HEK293 (cell line): Measurements from ENCODE around the gene KPNA2.

ENCODE experiments used
- CTCF ChIA-PET: fragments of 350-600 bp; formaldehyde crosslinking; extraction: SDS; loops from one replicate; lab custom pipeline; 2021; ENCODE audit warnings: antibody characterized with exemption; lab: Yijun Ruan, JAX
- POLR2A ChIA-PET: fragments of 300-600 bp; formaldehyde crosslinking; extraction: SDS; loops from one replicate; lab custom pipeline; 2020; ENCODE audit warnings: antibody characterized with exemption, inconsistent platforms; lab: Yijun Ruan, JAX
- H3K27ac ChIP-seq: fragments of 200-500 bp; sonication (Bioruptor generic); 2 replicates; pipeline ENCODE4 v1.5.1; 2014; ENCODE audit warnings: low read depth, low read length, control low read depth, inconsistent platforms; ENCODE audit errors: extremely low read depth
- H3K36me3 ChIP-seq, 2 experiments: fragments of 200-500 bp in 1 of 2; sonication (Bioruptor generic) in 1 of 2; 1 replicate in 1 of 2; 2 replicates in 1 of 2; pipeline ENCODE4 v1.5.1; 2014 to 2017; ENCODE audit warnings: inconsistent platforms in 2 of 2, low read length in 2 of 2; ENCODE audit not compliant: control insufficient read depth in 2 of 2, insufficient read depth in 1 of 2
- H3K4me1 ChIP-seq: fragments of 200-500 bp; sonication (Bioruptor generic); 2 replicates; pipeline ENCODE4 v1.5.1; 2014; ENCODE audit warnings: mild to moderate bottlenecking, low read length, inconsistent platforms; ENCODE audit not compliant: control insufficient read depth, insufficient read depth
- H3K4me3 ChIP-seq: 2 replicates; pipeline ENCODE4 v1.5.1; 2011; ENCODE audit warnings: low read depth, mild to moderate bottlenecking, control low read depth, low read length, moderate library complexity
- H3K9me3 ChIP-seq: fragments of 200-500 bp; sonication (Bioruptor generic); 2 replicates; pipeline ENCODE4 v1.5.1; 2014; ENCODE audit warnings: low read depth, low read length, inconsistent platforms; ENCODE audit not compliant: control insufficient read depth, insufficient read depth
- EGR2 ChIP-seq: fragments of 450-650 bp; formaldehyde crosslinking; IDR thresholded peaks from 2 replicates; pipeline ENCODE4 v1.5.1; 2016; ENCODE audit warnings: low read depth, missing biosample characterization, missing genetic modification characterization
- KLF1 ChIP-seq: fragments of 450-650 bp; formaldehyde crosslinking; IDR thresholded peaks from 2 replicates; pipeline ENCODE4 v1.5.1; 2016; ENCODE audit warnings: missing biosample characterization, missing genetic modification characterization
- KLF8 ChIP-seq: fragments of 450-650 bp; formaldehyde crosslinking; IDR thresholded peaks from 2 replicates; pipeline ENCODE4 v1.5.1; 2016; ENCODE audit warnings: missing biosample characterization, missing genetic modification characterization
- PBX3 ChIP-seq: sonication (generic); formaldehyde crosslinking; IDR thresholded peaks from 2 replicates; pipeline ENCODE4 v1.8.1; 2022; ENCODE audit warnings: mild to moderate bottlenecking, moderate library complexity, missing genetic modification reagents
- YY1 ChIP-seq: fragments of 450-650 bp; formaldehyde crosslinking; IDR thresholded peaks from 2 replicates; pipeline ENCODE4 v1.5.1; 2018; ENCODE audit warnings: missing biosample characterization, missing genetic modification characterization
- ZBTB20 ChIP-seq: fragments of 450-650 bp; formaldehyde crosslinking; IDR thresholded peaks from 2 replicates; pipeline ENCODE4 v1.5.1; 2016; ENCODE audit warnings: missing biosample characterization, missing genetic modification characterization
- ZBTB8A ChIP-seq: fragments of 450-650 bp; formaldehyde crosslinking; IDR thresholded peaks from 2 replicates; pipeline ENCODE4 v1.5.1; 2016; ENCODE audit warnings: missing biosample characterization, missing genetic modification characterization
- ZFHX2 ChIP-seq: fragments of 450-650 bp; formaldehyde crosslinking; conservative IDR thresholded peaks from 2 replicates; pipeline ENCODE4 v1.5.1; 2016; ENCODE audit warnings: missing biosample characterization, missing genetic modification characterization
- ZFP37 ChIP-seq: fragments of 450-650 bp; formaldehyde crosslinking; IDR thresholded peaks from 2 replicates; pipeline ENCODE4 v1.5.1; 2016; ENCODE audit warnings: missing biosample characterization, missing genetic modification characterization
- ZNF391 ChIP-seq: fragments of 450-650 bp; formaldehyde crosslinking; IDR thresholded peaks from 2 replicates; pipeline ENCODE4 v1.5.1; 2016; ENCODE audit warnings: low read depth, missing biosample characterization, missing genetic modification characterization, borderline replicate concordance
- ZNF398 ChIP-seq: fragments of 450-650 bp; formaldehyde crosslinking; IDR thresholded peaks from 2 replicates; pipeline ENCODE4 v1.5.1; 2017; ENCODE audit warnings: missing biosample characterization, missing genetic modification characterization
- ZNF501 ChIP-seq: fragments of 450-650 bp; formaldehyde crosslinking; IDR thresholded peaks from 2 replicates; pipeline ENCODE4 v1.5.1; 2016; ENCODE audit warnings: missing biosample characterization, missing genetic modification characterization
- ZNF549 ChIP-seq: fragments of 450-650 bp; IDR thresholded peaks from 2 replicates; pipeline ENCODE4 v1.5.1; 2018; ENCODE audit warnings: missing biosample characterization, missing genetic modification characterization, mild to moderate bottlenecking, inconsistent platforms, moderate library complexity
- ZNF624 ChIP-seq: fragments of 450-650 bp; formaldehyde crosslinking; IDR thresholded peaks from 2 replicates; pipeline ENCODE4 v1.5.1; 2017; ENCODE audit warnings: missing biosample characterization, missing genetic modification characterization
- ZNF692 ChIP-seq: fragments of 450-650 bp; formaldehyde crosslinking; IDR thresholded peaks from 2 replicates; pipeline ENCODE4 v1.5.1; 2016; ENCODE audit warnings: missing biosample characterization, missing genetic modification characterization
- ZNF707 ChIP-seq: fragments of 450-650 bp; formaldehyde crosslinking; IDR thresholded peaks from 2 replicates; pipeline ENCODE4 v1.5.1; 2016; ENCODE audit warnings: missing biosample characterization, missing genetic modification characterization
- ZNF785 ChIP-seq: fragments of 450-650 bp; formaldehyde crosslinking; IDR thresholded peaks from 2 replicates; pipeline ENCODE4 v1.5.1; 2016; ENCODE audit warnings: missing biosample characterization, missing genetic modification characterization
- ZNF792 ChIP-seq: fragments of 450-650 bp; formaldehyde crosslinking; IDR thresholded peaks from 2 replicates; pipeline ENCODE4 v1.5.1; 2016; ENCODE audit warnings: missing biosample characterization, missing genetic modification characterization
- ZSCAN5A ChIP-seq: fragments of 450-650 bp; formaldehyde crosslinking; IDR thresholded peaks from 2 replicates; pipeline ENCODE4 v1.5.1; 2016; ENCODE audit warnings: missing biosample characterization, missing genetic modification characterization
- ZXDB ChIP-seq: fragments of 450-650 bp; formaldehyde crosslinking; IDR thresholded peaks from 2 replicates; pipeline ENCODE4 v1.5.1; 2016; ENCODE audit warnings: missing biosample characterization, missing genetic modification characterization
- TF ChIP-seq, protein P1 (sequence below): fragments of 450-650 bp; IDR thresholded peaks from 2 replicates; pipeline ENCODE4 v1.5.1; 2018; ENCODE audit warnings: missing biosample characterization, missing genetic modification characterization
- TF ChIP-seq, protein P2 (sequence below): fragments of 450-650 bp; formaldehyde crosslinking; IDR thresholded peaks from 2 replicates; pipeline ENCODE4 v1.5.1; 2016; ENCODE audit warnings: missing biosample characterization, missing genetic modification characterization
- TF ChIP-seq, protein P3 (sequence below): fragments of 450-650 bp; formaldehyde crosslinking; conservative IDR thresholded peaks from 2 replicates; pipeline ENCODE4 v1.5.1; 2016; ENCODE audit warnings: low read depth, missing biosample characterization, missing genetic modification characterization

Gene KPNA2

DNA sequence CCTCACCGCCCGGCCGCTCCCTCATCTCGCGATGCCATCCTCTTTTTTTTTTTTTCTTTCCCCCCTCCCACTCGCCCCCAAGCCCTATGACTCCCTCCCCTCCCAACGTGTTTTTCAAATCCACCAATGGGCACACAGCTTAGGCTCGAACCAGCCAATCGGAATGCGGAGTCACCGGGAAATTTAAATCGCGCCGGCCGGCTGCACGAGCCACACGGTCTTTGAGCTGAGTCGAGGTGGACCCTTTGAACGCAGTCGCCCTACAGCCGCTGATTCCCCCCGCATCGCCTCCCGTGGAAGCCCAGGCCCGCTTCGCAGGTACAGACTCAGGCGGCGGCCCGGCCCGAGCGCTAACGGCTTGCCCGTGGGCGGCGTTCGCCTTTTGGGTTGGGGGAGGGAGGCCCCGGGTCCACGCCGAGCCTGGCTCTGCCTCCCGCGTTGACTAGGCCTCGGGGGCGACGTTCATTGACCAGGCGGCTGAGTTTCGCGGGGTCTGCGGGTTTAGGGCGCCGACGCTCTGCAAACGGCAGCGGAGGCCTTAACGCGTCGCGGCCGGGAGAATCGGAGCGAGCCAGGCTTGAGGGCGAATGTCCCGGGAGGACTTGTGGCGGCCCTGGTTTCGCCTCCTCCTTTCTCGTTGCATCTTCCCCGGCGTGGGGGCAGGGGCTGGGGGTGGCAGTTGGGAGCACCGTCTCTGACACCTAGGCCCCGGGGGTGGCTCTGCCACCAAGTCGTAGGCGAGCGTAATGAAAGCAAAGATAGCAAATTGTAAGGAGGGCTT is at the start of gene KPNA2:
TSS of gene KPNA2 (plus strand) at position 213 of the 781 bp plus-strand sequence. CDS start 1,398 bp downstream, outside the sequence.
- peaks cover 38 to 46% of the 10 kb centered on the region in 2 experiments for H3K36me3 ChIP-seq
- peak within 1 kb of the TSS; percentile 93 for H3K27ac ChIP-seq
- ChIA-PET POLR2A (interaction anchor here (0.6 to 3.1 kb wide), 18 partner anchors 12 to 476 kb away, joined by 3 to 40 read pairs (median 5); partner anchors contain the start of genes C17orf58, PRKAR1A and WIPI1), CTCF (interaction anchor here (0.6 to 1.4 kb wide), 5 partner anchors 11 to 93 kb away, joined by 3 to 5 read pairs (median 4); no protein-coding TSS in a partner anchor)
- no peaks in the 10 kb centered on the region for H3K9me3 ChIP-seq
- peaks cover 11% of the 10 kb centered on the region; the same call in 1 of the 2 replicates for H3K4me1 ChIP-seq
- peak within 1 kb of the TSS; percentile 79 for H3K4me3 ChIP-seq
- TF ChIP-seq ZBTB20 (peak; percentile 55), KLF8 (tag by site-specific recombination) (peak; percentile 94), ZNF792 (tag by site-specific recombination) (0 out of 2 replicates have a peak, but pooled peaks have one; percentile 33), ZNF398 (tag by site-specific recombination) (peak; percentile 80), PBX3 (peak; percentile 41; the same call in 1 of the 2 replicates), ZNF549 (tag by site-specific recombination) (no peak), ZNF624 (tag by site-specific recombination) (no peak), ZNF692 (tag by site-specific recombination) (peak; percentile 62), ZFP37 (tag by site-specific recombination) (peak; percentile 85; the same call in 1 of the 2 replicates), EGR2 (peak; percentile 90), ZXDB (tag by site-specific recombination) (peak; percentile 85), ZNF501 (tag by site-specific recombination) (peak; percentile 77), ZBTB8A (tag by site-specific recombination) (peak; percentile 72), ZNF785 (tag by site-specific recombination) (no peak), ZFHX2 (tag by site-specific recombination) (peak; percentile 94), KLF1 (peak; percentile 46; the same call in 1 of the 2 replicates), ZSCAN5A (peak; percentile 80; the same call in 1 of the 2 replicates), ZNF391 (tag by site-specific recombination) (0 out of 2 replicates have a peak, but pooled peaks have one; percentile 64), ZNF707 (peak; percentile 30; the same call in 1 of the 2 replicates), YY1 (tag by site-specific recombination) (peak; percentile 41; the same call in 1 of the 2 replicates)
- TF ChIP-seq, protein P1, sequence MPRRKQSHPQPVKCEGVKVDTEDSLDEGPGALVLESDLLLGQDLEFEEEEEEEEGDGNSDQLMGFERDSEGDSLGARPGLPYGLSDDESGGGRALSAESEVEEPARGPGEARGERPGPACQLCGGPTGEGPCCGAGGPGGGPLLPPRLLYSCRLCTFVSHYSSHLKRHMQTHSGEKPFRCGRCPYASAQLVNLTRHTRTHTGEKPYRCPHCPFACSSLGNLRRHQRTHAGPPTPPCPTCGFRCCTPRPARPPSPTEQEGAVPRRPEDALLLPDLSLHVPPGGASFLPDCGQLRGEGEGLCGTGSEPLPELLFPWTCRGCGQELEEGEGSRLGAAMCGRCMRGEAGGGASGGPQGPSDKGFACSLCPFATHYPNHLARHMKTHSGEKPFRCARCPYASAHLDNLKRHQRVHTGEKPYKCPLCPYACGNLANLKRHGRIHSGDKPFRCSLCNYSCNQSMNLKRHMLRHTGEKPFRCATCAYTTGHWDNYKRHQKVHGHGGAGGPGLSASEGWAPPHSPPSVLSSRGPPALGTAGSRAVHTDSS: no peak
- TF ChIP-seq, protein P2, sequence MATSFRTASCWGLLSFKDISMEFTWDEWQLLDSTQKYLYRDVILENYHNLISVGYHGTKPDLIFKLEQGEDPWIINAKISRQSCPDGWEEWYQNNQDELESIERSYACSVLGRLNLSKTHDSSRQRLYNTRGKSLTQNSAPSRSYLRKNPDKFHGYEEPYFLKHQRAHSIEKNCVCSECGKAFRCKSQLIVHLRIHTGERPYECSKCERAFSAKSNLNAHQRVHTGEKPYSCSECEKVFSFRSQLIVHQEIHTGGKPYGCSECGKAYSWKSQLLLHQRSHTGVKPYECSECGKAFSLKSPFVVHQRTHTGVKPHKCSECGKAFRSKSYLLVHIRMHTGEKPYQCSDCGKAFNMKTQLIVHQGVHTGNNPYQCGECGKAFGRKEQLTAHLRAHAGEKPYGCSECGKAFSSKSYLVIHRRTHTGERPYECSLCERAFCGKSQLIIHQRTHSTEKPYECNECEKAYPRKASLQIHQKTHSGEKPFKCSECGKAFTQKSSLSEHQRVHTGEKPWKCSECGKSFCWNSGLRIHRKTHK (tag by site-specific recombination): no peak
- TF ChIP-seq, protein P3, sequence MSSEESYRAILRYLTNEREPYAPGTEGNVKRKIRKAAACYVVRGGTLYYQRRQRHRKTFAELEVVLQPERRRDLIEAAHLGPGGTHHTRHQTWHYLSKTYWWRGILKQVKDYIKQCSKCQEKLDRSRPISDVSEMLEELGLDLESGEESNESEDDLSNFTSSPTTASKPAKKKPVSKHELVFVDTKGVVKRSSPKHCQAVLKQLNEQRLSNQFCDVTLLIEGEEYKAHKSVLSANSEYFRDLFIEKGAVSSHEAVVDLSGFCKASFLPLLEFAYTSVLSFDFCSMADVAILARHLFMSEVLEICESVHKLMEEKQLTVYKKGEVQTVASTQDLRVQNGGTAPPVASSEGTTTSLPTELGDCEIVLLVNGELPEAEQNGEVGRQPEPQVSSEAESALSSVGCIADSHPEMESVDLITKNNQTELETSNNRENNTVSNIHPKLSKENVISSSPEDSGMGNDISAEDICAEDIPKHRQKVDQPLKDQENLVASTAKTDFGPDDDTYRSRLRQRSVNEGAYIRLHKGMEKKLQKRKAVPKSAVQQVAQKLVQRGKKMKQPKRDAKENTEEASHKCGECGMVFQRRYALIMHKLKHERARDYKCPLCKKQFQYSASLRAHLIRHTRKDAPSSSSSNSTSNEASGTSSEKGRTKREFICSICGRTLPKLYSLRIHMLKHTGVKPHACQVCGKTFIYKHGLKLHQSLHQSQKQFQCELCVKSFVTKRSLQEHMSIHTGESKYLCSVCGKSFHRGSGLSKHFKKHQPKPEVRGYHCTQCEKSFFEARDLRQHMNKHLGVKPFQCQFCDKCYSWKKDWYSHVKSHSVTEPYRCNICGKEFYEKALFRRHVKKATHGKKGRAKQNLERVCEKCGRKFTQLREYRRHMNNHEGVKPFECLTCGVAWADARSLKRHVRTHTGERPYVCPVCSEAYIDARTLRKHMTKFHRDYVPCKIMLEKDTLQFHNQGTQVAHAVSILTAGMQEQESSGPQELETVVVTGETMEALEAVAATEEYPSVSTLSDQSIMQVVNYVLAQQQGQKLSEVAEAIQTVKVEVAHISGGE (tag by site-specific recombination): peak; percentile 26; the same call in 1 of the 2 replicates
